HG03439 (cell line): ENCODE results near the gene COL4A1.

ENCODE experiments used
- ATAC-seq: cut with Tn5 transposase; IDR thresholded peaks from one replicate; pipeline ENCODE4 v1.9.1; 2021; ENCODE audit warnings: mild to moderate bottlenecking, moderate library complexity; ENCODE audit not compliant: unreplicated experiment

COL4A1 gene

DNA sequence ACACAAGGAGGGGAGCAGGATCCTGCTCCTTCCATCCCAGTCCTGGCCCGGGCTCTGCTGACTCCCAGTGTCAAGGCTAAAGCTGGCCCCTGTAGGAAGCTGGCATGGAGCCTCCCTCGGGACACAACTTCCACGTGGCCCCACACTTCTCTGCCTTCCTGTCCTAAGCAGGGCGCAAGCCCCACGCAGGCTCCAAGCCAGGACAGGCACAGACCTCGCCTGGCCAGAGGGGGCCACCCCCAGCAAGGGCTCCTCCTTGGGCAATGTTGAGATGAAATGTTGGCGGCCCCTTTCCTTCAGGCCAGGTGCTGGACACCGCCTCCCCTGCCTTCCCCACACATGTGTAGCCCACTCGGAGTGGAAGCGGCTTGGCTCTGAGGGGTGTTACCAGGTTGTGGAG lies 66.6 kb downstream of the COL4A1 start:
- ATAC-seq, result no peak

DNA sequence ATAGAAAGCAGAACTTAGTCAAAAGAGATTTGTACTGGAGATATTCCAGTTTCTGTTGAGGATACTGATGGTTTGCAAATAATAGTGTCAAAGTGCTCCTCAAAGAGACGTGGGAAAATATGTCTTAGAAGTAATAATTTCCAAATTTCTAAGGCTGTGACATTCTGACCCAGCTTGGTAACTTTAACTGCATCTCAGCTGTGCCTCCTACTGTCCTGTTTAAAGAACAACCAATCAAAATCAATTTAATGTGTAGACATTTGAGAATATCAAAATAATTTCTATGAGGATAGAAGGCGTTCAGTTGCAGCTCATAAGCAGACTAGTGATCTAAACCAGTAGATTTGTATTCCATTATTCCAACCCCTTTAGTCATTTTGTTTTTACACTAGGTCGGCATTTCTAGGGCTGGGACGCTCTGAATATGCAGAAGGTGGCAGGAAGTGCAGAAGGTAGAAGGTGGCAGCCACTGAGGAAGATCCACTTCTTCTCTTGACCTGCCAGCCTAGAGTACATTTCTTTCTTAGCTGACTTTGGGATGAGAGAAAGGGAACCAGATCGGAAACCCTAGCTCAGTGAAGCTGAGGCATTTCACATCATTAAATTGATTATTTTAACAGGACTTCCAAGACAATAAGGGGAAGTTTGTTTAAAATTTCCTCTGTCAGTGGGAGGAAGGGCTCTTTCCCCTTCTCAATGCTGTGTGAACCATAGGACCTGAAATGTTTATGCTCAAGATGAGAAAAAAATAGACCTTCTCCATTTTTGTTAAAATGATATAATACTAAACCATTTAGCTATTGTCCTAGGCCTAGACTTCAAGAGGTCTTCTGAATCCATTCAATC lies 67.5 kb downstream of the COL4A1 start:
- no peak for ATAC-seq

DNA sequence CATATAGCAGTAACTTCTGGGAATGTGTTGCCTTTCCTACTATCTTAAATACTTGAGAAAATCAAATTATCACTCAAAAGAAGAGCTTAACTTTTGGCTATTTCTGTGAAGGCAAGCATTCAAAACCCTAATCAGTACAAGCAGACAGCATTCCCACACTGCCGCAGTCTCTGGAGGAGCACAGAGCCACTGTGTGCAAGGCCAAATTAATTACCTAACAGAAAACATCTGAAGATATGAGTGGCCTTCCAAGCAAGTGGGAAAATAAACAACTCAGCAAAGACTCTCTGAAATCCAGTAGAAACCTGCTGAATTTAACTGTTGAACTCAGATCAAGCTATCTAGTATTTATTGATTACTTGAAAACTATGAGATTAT lies 68.2 kb downstream of the COL4A1 start:
- no peak for ATAC-seq

DNA sequence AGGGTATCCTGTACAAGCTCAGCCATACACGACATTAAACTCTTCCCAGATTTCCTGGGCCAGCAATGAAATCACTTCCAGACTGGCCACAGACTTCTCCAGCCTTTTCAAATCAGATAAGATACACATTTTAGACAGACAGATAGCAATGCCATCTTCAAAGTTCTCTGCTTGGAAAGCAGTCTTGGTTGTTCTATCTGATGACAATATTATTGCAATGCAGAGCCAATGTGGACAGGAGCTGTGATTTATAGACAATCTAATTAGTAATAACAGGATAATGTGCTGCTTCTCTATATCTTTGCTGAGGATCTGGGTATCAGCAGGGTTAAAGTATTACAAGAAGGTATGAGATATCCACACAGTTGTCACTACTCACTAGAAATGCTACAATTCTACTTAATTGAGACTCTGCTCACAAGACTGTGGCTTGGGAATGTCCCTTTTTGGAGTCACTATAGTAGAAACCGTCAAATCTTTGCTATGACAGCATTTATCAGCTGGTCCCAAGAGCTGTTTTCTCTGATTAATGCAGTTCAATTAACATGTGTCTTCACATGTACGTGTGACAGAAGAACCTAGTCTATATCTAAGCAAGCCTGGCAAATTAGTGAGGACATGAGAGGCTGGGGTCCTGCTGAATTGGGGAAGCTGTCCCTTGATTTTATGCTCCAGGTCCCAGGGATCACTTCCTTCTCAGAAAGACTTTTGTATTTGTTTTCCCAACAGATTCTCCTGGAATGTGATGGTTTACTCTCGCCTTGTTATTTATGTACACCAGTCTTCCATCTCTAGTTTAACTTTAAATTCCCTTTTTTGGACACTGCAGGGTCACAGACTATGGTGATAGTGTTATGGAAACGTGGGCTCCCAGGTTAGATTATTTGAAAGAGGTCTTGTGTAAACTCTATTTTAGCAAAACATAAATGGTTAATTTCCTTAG lies 68.8 kb downstream of the COL4A1 start:
- no peak for ATAC-seq

DNA sequence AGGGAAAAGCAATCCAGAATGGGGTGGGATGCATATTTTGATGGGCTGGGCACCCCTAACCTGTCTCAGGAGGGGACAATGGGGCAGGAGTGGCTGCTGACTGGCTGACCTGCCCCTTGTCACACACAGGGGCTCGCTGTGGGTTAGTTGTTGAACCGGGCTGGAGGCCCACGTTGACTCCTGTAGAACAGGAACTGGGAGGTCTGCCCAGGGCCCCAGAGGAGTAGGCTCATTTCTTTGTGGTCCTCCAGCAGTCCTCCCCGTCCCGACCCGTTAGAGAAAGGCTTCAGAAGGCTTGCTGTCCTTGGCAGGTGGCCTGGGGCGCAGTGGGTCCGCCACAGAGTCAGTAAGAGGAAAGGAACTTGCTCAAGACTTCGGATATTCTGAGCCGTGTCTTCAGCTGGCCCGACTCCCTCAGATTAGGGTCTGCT lies 70.1 kb downstream of the COL4A1 start:
- no peak for ATAC-seq

DNA sequence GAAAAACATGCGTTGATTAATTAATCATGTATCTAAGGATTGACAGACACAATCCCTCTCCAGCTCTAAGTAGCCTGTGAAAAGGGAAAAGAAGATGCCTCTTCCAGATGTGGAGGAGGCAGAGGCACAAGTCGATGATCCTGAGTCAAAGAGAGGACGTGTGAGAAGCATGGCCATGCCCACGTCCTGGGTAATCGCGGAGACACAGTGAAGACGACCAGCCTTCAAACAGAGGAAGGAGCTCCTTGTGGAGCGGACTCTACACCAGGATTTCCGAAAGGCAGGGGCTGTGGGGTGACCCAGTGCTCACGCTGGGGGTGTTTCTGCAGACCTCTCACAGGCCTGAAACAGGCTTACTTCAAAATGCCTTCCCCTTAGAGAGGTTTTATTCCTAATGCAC lies 70.5 kb downstream of the COL4A1 start:
- ATAC-seq, result no peak

DNA sequence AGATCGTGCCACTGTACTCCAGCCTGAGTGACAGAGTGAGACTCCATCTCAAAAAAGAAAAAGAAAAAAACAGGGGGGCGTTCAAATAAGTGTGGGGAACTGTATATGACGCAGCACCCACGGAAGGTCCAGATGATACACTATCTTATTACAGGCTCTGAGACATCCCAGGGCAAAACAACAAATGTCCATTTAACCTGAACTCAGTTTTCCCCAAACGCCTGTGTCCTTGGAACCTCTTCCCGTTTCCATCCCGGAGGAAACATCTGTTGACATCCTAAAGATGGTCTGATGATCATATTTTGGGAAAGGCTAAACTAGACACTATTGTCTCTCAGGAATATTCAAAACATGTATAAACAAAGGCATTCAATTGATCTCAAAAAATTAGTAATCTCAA lies 72.4 kb downstream of the COL4A1 start:
- no peak for ATAC-seq

DNA sequence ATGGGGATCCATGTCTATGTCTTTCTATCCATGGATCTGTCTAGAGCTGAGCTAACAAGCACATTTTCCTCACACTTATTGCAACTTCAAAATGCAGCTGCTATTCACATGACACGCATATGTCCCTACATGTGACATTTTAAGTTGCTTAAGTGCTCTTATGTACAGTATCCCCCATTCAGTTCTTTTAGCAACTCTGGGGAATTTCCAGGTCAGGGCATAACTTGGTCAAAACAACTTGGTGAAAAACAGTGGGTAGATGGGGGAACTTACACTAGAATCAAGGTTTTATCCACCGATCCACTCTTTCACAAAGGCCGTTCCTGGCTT lies 73.0 kb downstream of the COL4A1 start:
- no peak for ATAC-seq

DNA sequence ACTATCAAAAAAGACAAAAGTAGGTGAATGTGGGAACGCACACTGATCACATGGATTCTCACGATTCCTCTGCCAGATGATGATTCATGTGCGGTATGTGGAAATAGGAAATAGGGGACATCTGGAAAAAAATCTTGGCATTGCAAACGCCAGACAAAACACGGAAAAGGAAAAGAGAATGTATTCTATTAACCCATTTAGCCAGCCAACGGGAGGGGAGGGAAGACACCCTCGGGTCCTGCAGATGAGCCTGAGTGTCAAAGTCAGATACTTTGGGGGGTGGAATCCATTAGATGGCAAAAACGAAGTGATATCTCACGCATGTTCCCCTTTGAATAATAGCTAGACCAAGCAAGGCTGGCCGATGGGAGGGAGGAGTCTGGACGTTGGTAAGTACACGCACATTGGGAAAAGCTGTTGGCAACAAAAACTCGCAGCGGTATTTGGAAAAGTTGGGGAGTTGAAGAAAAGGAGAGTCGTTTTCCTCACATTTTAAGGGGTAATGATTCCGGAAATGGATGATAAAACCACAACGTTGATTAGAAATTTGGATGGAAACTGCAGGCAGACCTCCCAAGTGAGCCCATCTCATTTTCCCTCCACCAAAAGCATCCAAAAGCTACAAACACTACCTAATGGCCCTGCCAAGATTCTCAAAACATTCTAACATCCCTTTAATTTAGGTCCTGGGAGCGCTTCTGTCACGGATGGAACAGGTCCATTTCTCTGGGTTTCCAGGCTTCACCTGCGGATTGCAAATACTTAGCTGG lies 73.6 kb downstream of the COL4A1 start:
- no peak for ATAC-seq

DNA sequence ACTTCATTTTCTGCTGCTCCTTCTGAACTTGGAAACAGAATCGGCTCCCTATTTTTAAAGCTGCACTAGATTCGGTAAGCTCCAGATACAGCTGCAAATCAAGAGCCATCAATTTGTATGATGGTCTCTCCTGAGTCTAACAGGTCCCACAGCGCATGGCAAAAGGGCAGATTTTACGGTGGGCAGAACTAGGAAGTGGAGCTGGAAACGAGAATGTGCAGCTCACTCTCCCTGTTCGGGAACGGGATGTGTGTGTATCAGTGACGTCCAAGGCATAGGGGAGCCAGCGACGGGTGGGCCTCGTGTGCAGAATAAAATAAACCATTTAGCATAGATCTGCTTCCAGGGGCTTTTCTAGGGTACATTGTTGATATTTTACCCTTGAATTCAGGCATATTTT lies 74.2 kb downstream of the COL4A1 start:
- ATAC-seq, result no peak

DNA sequence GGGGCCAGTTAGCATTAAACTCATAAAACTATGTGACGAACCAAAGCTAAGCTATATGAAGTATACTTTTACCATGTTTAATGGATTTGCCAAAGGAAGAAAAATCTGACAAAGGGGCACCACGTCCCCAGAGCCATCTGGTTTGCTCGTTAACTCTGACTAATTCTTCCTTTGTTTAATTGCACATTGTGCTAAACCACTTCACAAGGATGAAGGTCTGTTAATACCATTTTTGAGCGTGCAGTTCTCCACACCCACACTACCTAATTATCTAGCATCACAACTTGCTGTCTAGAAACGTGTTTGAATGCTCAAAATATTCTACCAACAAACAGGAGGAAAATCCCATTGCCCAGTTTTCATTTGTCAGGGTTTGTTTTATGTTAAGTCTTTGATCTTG lies 74.8 kb downstream of the COL4A1 start:
- ATAC-seq, result no peak

DNA sequence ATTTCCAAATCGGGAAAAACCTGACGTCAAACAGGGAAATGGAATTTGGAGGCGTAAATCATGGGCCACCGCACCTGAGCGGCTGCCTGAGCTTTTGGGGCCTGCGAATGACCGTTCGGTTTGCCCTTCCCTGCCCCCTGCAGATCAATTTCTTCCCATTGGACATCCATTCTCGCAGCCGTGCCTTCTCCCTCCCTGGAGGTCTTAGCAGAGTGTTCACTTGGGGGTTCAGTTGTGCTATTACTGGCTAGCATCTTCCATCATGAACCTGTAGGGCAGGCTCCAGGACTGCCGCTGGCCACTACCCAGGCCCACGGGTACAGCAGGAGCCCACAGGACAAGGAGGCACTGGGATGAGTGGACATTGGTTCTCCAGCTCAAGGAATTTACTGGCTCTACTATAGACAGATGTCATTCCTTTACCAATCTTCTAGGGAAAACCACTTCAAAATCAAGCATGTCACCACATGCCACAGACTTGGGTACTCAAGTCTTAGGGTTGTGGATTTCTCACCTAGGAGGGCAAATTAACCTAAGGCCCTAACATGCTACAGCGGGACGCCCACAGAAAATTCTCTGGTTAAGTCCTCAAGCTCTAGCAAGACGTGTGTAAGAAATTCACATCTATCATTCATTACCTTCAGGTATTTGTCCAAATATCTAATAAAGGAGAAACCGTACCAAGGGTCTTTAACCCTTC lies 75.5 kb downstream of the COL4A1 start:
- ATAC-seq, result no peak

DNA sequence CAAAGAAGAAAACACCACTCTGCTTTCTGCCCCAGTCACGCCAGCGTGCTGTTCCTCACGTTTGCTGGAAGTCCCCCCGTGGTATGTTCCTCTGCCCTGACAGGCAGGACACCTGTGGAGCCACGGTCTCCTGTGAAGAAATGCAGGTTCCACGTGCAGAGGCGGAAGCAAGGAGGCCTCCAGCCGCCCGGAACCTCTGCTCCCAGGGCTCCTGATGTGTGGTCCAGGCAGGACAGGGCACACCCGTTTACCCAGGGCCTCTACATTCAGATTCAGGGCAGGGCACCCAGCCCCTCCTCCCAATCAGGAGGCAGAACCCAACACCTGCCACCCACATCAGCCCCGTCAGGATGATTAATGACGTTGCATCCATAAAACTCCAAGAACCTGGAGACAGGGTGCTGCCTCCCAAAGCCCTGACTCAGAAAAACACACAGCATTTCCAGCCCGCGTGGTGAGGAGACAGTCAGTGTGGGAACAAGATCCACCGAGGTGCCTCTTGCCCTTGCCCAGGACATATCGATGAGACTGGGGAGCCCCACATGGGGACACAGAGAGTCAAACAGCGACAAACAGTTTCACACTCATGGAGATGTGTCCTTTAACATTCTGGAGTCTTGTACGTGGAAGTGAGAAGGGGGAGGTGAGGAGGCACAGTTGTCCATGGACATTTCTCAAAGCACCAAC lies 76.2 kb downstream of the COL4A1 start:
- no peak for ATAC-seq

DNA sequence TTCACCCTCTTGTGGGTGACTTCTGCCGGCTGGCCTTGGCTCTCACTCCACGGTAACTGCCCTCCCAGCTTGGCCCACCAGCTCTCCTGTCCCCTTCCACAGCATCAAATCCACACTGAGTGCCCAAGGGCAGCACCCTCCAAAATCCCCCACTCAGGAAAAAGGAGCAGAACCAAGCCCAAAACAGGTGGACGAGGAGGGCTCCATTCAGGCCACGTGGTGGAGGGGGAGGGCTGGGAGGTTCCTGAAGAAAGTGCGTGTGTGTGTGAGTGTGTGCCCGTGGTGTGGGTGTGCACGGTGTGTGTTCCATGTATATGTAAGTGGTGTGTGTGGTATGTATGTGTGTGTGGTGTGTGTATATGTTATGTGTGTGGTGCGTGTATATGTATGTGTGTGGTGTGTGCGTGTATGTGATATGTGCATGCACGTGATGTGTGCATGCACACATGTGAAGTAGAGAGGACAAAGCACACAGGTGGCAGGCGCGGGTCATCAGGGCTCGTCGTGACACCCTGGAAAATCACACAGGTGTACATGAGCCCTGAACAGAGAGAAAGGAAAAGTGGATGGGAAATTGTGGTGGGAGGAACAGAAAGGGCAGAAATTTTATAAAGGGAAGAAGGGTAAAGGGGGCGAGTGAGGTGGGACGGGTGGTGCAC lies 76.9 kb downstream of the COL4A1 start:
- no peak for ATAC-seq

DNA sequence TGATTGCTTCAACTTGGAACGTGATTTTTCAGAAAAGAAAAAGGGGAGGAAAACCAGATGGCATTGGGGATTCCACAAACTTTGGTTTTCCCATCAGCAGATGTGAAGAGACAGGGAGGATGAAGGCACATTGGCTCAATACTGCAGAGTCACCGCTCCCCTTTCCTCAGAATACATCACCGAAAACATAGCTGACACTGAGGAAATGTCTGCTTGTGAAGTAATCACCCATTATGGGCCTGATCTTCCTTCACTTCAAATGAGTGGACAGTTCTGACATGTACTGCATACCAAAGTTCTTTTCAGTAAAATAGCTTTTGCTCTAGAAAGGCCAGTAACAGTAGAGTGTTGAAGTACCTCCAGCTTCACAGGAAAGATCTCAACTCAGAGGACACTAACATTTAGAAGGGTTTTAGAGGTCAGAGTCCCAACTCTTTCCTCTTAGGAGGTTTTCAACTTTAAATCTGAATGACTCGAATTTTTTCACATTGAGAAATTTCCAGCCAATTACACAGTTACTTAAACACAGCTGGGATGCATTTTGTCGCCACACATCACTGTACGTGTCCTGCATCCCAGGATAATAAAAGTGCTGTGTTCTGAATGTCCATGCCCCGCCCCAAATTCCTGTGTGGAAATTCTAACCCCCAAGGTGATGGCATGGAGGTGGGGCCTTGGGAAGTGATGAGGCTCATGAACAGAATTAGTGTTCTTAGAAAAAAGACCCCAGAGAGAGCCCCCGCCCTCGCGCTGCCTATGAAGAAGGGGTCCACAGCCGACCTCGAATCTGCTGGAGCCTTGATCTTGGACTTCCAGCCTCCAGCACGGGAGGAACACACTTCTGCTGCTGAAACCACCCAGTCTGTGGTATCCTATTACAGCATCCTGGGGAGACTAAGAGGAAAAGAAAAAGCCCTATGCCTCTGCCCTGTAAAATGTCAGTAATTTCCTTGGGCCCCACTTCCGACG lies 77.7 kb downstream of the COL4A1 start:
- ATAC-seq, result no peak

DNA sequence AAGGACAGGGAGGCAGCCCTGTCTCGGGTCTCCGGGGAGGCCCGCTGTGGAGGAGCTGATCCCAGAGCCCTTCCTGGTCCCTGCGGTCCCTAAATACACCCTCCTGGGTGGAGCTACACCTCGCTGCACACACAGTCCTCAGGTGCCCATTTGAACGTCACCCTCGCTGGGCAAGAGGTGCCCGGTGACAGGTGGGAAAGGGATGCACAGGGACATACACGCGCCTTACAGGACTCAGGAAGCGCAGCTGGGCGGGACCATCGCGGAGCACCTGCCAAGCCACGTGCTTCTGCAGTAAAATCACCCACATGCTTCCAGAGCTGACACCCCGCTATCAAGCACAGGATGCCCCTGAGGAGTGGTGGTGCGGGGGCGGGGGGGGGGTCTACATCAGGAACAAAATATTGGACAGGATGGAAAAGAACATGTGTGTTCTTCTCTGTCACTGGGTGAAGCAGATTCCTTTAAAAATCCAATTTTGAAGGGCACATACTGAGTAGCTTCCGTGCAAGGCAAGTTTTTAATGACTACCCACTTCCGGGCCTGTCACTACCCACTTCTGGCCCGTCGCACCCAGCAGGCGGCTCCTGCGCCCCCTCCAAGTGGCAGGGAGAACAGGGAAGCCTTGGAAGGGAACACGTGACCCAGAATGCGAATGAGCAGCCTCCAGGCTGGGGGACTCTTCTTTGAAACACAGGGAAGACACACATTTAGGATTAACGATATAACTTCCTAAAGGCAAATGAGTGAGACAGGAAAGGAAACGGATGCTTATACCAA lies 78.9 kb downstream of the COL4A1 start:
- ATAC-seq, result no peak

DNA sequence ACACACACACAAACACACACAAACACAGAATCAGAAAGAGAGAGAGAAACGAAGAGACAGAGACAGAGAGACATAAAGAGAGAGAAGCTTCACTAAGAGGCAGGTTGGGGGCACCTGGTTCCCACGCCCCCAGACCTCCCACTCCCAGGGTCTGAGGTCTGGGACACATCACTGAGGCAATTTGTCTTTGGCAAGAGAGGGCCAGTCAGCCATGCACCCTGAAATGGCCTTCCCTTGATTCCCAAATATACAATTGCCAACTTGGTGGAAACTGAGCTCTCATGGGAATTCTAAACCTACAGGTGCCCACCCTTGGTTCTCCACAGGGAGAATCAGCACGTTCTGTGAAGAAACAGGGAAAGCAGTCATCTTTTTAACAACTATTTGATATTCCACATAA lies 79.5 kb downstream of the COL4A1 start:
- ATAC-seq, result no peak
